ENCODE results near the gene SLC25A45.
A peak's percentile ranks its signal among the peaks of the same experiment; 100 is the strongest.

The SLC25A45 gene

DNA sequence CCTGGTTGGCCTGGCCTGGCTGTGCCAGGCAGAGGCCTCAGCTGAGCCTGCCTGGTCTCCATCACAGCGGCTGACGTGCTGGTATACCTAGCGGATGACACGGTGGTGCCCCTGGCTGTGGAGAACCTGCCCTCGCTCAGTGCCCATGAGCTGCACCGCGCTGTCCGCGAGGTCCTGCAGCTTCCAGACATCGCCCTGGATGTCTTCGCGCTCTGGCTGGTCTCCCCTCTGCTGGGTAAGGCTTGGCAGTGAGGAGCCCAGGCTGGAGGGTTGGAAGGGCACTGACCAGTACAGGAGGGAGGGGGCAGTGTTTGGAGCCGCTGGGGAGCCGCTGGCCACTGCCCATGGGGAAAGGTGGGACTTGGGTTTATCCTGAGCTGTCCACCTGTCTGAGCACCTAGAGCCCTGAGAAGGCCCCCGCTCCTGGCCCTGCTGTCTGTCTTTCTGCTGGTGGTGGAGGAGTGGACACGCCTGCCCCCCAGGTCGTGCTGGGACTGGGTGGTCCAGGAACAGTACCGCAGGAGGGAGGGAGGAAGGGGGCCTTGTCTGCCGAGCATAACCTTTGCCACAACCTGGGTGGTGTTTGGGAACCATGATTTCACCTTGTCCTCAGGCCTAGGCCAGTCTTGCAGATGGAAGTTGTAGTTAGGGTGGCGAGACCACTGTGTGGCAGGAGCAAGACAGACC, 7.0 kb upstream of the SLC25A45 start:
- DNase-seq (ENCODE audit: low read depth in 2 of 2, low spot score in 1 of 2) = no peak

DNA sequence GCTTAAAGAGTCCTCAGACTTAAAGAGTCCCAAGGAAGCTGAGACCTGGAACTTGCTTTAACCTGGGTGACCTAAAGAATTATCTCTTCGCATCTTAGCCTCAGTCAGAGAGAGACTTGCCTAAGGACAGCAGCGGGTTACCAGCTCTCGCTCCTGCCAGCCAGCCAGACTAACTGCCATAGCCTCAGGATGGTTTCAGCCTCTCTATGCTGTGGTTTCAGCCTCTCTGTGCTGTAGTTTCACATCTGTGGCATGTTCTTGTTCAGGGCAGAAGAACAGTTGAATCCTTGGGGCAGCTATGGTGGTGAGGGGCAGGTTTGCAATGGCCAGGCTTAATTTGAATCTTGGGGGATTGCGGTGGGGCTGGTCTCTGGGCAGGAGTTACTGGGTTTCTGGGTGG, 6.3 kb upstream of the SLC25A45 start:
- DNase-seq (ENCODE audit: low read depth in 2 of 2, low spot score in 1 of 2) = no peak

DNA sequence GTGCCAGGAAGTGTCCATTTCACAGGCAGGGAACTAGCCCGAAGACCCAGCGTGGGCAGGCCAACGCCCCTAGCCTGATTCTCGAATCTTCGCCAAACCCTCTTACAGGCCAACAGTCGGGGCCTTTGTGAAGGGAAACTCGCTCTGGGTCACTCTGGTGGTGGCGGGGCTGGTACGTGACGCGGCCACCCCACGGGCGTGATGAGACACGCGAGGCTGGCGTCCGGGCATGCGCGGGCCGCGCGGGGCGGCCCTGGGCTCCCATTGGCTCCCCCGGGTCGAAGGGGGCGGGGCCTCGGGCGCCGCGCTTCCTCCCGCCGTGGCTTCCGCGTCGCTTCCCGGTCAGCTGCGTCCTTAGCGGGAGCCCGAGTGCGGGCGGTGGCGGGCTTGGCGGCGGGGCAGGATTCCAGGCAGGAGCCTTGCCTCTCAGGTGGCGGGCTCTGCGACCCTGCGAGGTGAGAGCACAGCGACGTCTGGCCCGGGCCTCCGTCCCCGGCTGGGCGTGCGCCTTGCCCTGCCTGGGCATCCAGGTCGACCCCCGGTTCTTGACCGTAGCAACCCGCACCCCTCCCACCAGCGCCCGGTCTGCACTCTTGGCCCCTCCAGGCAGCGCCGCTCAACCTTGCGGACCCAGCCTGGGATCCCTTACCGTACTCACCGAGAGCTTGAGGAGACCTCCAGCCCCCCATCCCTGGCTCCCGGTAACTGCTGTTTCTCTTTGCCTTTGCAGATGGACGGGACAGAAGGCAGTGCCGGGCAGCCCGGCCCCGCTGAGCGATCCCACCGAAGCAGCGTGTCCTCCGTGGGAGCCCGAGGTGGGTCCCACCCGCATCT, 4.1 kb upstream of the SLC25A45 start, which contains the start of gene FRMD8:
Gene FRMD8 (plus strand): TSS at position 331 of the 834 bp plus-strand sequence. CDS start 400 bp downstream, at position 731.
- DNase-seq (ENCODE audit: low read depth in 2 of 2, low spot score in 1 of 2) = peak; percentile 66 to 82

DNA sequence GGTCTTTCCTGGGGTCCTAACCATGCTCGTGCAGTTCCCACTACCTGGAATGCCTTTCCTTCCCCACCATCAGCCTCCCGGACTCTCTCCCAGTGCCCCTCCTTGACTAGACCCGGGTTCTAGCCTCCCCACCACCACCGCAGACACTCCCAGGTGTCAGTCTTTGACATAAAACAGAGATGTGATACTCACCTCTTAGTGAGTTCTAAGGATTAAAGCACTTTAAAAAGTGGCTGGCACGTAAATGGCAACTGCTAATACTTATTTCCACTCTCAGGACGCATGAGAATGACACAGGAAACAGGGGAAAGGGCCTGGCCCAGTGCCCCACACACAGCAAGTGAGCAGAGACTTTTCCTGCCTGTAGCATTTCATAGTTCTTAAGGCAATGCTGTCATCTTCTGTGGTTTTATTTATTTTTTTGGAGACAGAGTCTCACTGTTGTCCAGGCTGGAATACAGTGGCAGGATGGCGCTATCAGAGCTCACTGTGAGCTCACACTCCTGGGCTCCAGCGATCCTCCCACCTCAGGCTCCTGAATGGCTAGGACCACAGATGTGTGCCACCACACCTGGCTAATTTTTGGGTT, 1.9 kb upstream of the SLC25A45 start:
- no peak for DNase-seq (ENCODE audit: low read depth in 2 of 2, low spot score in 1 of 2)

DNA sequence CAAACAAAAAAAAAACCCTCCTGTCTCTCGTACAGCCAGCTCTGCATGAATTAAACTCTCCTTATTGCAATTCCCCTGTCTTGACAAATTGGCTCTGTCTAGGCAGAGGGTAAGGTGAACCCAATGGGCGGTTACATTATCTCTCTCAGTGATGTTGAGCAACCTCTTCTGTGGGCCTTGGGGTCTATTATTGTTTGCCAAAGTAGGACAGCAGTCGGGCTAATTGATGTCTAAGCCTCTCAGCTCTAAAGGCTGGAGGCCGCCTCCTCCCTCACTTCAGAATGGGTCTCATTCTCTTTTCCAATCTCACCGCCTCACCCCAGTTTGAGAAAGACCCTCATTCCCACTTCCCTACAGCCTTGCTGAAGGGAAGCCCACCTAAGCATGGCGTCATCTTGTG, 1.3 kb upstream of the SLC25A45 start:
- DNase-seq (ENCODE audit: low read depth in 2 of 2, low spot score in 1 of 2) = no peak

DNA sequence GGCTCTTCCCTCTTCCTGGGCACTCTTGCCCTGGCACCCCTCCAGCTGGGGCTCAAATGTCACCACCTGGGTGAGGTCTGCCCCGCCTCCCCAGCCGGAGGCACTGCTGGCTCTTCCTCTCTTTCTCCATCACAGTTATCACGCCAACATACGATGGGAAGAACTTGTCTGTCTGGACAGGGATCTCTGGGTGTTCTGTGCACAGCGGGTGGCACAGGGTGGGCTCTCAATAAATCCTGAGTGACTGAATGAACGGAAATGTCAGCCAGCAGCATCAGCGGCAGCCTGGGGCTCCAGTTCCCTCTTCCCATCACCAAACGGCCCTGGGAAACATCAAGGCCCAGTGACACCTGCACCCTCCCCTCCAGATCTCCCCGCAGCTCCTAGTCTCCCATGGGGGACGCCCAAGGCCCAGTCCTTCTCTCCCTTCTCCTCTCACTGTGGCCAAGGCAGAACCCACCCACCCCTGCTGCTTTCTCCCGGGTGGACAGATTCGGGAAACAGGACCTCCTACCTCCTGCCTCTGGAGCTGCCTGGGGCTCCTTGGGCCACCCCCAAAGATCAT, 440 bp upstream of the SLC25A45 start:
- no peak for DNase-seq (ENCODE audit: low read depth in 2 of 2, low spot score in 1 of 2)

DNA sequence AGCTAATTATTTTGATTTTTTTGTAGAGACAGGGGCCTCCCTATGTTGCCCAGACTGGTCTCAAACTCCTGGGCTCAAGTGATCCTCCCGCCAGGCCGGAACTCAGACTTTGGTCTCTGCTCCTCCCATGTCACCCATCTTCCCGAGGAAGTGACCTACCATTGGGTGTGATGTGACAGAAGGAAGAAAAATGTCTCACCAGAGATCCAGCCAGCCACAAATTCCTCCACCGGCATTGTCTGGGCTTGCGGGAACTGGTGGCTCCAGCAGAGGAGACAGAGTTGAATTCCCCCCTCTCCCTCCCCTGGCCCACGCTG, 772 bp downstream of the SLC25A45 start:
- no peak for DNase-seq (ENCODE audit: low read depth in 2 of 2, low spot score in 1 of 2)

DNA sequence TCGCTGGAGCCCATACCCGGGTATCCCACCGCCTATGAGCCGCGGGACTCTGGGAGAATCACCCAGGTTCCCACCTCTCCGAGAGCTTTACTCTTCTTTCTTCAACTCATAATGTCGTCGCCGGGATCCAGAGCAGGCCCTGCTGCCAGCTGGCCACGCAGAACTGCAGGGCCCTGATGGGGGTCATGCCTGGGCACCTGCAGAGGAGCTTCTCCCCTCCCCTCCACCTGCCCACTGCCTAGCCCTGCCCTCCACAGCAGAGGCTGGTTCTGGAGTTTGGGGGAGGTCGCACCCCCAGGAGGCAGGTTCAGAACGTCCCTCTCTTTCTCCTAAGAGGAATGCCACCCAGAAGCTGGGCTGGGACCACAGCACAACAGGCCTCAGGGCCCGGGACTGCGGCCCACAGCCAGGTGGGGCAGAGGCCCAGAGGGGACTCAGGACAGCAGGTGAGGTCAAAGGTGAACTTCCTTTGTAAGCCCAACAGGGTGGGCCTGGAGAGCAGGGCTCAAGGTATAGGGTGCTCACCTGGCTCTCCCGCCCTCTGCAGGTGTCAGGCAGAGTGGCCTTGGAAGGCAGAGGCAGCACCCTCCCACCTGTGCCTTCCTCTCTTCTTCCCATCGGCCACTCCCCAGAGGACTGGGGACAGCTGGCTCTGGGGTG, 1.9 kb downstream of the SLC25A45 start:
- DNase-seq (ENCODE audit: low read depth in 2 of 2, low spot score in 1 of 2) = no peak

DNA sequence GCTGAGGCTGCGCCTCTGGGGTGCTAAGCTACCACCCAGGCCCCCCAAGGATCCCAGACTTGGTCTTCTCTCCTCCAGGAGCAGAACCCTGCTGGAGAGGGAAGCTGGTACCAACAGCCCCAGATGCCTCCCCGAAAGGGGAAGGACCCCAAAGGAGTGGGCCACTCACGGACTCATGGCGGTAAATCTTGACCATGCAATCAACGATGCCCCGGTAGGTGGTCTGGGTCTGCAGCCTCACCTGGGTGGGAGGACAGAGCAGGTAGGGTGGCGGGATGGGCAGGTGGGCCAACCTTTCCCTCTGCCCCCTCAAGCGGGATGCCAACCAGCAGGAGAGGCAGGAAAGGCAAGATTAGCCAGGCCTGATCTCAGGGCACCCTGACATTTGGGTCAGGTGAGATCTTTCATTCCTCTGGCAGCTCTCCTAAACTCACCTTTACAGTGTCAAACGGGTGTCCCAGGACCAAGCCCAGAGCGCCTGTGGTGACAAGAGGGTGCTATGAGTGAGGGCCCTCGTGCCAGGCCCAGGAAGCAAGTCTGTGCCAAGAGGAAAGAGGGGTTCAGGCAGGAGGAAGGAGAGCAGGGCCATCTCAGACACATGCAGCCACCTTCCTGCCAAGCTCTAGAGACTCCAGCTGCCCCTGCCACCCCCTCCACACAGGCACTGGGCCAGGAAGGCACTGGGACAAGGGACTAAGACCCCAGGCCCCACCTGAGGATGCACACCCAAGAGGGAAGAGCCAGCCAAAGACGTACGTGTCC, 2.6 kb downstream of the SLC25A45 start:
- DNase-seq (ENCODE audit: low read depth in 2 of 2, low spot score in 1 of 2) = no peak

DNA sequence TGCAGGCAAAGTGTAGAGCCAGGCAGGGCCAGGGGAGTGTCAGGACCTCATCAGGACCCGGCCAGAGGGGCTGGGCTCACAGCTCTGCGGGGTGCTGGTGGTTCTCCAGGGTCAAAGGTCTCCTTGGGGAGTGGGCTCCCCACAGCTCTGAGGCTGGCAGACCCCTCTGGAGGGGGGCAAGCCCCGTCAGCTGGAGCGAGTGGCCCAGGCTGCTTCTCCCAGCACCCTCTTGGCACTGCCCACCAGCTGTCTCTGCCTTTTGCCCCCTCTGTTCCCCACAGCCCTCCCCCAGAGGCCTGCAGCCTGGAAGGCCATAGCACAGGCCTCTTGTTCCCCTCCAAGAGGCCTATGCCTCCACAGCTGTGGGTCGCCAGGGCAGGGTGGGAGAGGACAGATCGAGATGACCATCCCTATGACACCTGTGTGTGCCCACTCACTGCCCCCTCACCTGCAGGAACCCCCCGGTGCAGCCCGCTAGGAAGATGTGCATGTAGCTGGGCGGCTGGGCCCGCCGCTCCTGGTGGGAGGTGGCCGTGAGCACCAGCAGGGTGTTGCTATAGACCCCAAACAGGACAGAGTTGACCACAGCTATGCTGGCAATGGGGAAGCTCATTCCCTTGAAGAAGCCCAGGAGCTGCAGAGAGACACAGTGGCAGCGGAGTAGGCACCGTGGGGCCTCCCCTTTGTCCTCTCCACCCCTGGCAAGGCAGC, 3.4 kb downstream of the SLC25A45 start:
- no peak for DNase-seq (ENCODE audit: low read depth in 2 of 2, low spot score in 1 of 2)

DNA sequence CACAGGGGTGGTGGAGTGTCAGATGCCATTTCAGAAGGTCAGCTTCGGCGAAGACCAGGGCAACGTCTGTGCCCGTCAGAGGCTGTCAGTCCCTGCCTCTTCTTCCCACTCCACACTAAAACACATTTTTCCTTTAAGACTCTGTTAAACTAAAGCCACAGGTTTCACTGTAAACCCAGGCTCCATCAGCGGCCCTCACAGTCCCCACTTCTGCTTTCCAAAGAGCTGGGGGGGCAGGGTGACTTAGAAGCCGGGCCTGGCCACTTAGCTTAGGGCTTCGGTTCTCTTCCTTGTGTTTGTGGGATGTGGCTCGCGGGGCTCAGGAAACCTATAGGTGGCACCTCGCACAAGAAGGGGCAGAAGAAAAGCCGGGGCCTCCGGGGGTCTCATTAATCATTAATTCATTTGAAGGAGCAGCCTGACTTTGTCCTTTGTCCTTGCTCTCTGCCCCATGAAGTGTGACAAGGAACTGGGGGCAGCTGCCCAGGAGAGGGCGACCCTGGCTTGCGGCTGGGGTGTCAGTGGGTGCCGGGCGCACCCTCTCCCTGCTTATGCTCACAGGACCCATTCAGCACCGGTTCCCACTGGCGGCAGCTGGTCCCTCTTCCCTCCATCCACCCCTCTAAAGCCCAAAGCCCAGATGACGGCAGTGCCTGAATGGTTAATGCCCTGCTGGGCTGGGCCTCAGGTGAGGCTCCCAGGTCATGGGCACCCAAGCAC, 4.1 kb downstream of the SLC25A45 start:
- DNase-seq (ENCODE audit: low read depth in 2 of 2, low spot score in 1 of 2) = no peak

DNA sequence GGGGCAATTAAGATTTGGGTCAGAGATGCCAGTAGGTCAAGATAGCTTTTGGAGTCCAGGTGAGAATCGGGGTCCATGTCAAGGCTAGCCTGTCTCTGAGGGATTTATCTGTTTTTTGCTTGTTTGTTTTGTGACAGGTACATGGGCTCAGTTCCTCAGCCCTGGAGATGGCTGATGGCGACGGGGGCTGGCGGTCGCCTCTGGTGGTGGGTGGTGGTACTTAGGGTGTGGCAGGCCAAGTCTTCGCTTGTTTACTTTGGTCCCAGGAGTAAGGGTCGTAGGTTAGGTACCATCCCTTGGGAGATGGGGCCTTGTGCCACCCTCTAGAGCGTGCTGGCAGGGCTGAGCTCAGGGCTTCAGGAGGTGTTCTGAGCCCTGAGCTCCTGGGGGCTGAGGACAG, 4.7 kb downstream of the SLC25A45 start:
- no peak for DNase-seq (ENCODE audit: low read depth in 2 of 2, low spot score in 1 of 2)

DNA sequence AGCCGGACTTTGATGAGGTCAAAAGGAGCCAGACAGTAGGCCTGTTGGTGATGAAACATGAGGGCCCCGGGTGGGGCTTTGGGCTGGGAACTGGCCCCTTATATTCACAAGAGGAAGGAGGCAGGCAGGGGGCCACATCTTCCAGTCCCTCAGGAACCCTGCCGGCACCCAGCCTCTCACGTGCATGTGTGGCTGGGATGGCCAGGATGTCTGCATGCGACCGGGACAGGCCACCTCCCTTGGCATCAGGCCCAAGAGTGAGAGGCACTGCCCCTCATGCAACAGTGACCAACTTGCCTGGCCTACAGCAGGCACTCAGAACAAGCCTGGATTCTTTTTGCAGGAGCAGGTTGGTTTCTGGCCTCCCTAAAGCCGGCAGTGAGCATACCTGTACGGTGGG, 5.4 kb downstream of the SLC25A45 start:
- no peak for DNase-seq (ENCODE audit: low read depth in 2 of 2, low spot score in 1 of 2)

DNA sequence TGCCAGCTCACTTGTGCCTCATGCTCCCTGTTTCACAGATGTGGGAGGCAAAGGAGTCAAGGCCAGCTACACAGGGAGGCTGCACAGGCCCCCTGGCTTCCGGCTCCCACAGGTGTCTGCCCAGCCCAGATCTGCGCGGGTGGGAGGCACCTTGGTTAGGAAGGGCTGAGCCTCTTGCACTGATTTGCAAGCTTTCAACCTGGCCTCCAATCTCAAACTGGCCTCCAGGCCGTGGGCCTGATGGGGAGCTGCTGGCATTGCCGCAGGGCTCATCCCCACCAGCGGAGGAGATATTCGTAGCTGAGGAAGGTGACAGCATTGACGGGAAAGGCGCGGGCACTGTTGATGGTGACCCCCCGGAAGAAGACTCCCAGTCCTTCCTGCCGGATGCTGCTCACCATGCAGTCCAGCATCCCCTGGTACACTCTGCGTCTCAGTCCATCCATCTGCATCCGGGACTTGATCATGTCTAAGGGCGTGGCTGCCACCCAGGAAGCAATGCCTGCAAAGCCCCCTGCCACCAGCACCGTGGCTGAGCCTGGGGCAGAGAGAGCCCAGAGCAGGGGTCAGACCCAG, 6.2 kb downstream of the SLC25A45 start:
- DNase-seq (ENCODE audit: low read depth in 2 of 2, low spot score in 1 of 2) = no peak

DNA sequence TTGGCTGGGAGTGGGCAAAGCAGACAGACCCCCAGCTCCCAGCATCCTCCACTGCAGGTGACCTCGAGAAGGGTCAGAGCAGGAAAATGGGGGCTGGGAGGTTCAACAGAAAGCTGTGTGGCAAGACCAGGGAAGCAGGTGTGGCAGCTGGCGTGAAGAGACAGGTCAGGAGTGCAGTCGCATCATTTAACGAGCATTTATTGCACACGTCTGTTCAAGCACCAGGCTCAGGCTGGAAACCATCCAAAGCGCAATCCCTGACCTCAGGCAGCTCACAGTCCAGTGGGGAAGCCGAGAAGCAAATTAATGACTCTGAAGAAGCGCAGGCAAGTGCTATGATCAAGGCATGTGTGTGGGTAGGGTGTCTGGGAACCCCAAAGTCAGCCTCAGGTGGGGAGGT, 7.4 kb downstream of the SLC25A45 start:
- no peak for DNase-seq (ENCODE audit: low read depth in 2 of 2, low spot score in 1 of 2)

DNA sequence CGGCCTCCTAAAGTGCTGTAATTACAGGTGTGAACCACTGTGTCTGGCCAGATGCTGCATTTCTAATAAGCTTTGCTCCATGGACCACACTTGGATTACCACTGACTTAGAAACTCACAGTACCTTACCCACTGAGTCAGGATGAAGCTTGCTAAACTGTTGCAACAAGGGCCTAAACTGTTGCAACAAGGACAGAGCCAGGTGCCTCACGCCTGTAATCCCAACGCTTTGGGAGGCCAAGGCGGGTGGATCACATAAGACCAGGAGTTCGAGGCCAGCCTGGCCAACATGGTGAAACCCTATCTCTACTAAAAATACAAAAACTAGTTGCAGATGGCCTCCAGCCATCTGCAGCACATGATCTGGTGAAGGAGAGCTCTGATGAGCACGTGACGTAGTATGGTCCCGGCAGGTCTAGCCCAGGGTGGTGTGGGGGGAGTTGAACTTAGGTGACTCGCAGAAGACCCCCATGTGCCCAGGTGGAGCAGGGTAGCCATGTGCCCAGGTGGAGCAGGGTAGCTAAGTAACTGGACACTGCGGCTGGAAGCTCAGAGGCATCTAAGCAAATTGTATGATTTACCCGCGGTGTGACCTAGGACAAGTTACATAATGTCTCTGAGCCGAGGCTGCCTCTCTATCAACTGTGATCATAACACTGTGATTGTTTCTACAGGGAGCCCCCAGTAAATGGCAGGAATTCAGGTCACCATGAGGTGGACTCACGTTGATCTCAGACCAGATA, 8.4 kb downstream of the SLC25A45 start:
- DNase-seq (ENCODE audit: low read depth in 2 of 2, low spot score in 1 of 2) = no peak

DNA sequence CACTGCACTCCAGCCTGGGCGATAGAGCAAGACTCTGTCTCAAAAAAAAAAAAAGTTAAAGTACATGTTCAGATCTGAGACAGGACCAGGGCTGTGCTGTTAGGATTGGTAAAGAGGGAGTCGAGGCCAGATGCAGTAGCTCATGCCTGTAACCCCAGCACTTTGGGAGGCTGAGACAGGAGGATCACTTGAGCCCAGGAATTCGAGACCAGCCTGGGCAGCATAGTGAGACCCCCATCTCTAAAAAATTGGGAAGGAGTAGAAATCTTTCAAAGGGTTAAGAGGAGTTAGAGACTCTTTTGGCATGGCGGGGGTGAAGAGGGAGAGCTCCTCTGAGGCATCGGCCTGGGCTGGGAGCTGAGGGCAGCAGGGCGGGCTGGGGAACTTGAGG, 11.8 kb downstream of the SLC25A45 start:
- no peak for DNase-seq (ENCODE audit: low read depth in 2 of 2, low spot score in 1 of 2)

DNA sequence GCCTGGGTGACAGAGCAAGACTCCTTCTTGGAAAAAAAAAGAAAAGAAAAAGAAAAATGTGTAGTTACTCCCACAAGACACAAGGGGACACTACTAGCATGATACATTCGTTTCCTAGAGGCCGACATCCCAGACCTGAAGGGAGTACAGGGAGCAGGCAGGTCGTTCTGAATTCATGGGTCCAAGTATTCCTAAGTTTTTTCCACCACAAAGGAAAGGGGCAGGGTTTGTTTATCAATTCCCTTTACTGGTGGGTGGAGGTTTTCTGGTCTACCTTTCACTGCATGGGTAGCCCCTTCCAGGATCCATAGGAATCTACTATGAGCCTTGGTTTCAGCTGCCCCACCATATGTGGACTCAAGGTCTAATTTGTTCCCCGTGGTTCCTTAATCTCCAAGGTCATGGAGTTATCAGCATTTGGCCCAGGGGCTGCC, 16.1 kb downstream of the SLC25A45 start:
- no peak for DNase-seq (ENCODE audit: low read depth in 2 of 2, low spot score in 1 of 2)

Measured in stimulated activated CD8-positive, alpha-beta memory T cell treated with anti-CD3 and anti-CD28 coated beads, Interleukin-4, amount 100 ng/mL, for 1 hour (primary cell).